Lower lobe of right lung (tissue), 2 donors: ENCODE results near the gene SLC29A4. TPM values are rescaled to one million over a fixed set of nuclear protein-coding genes. Genes with fewer than 3 reads are reported as not detected.
"Not testable (repeated sequence)": the region's sequence is repeated elsewhere in the genome, so short reads cannot be mapped to it uniquely, and the experiment has no call there.

Source experiments
- ATAC-seq, 2 donors: fragments of 200-7000 bp; cut with Tn5 transposase; one replicate each; pipeline ENCODE4 v1.9.1; 2020 to 2022; ENCODE audit warnings: mild to moderate bottlenecking in 2 of 2, moderate library complexity in 2 of 2
- DNase-seq: peaks from one replicate; pipeline ENCODE4 v3.0.0-alpha.2; 2020
- H3K27ac ChIP-seq: fragments of 200-600 bp; one replicate; pipeline ENCODE4 v1.8.0; 2022
- H3K27me3 ChIP-seq: fragments of 200-600 bp; one replicate; pipeline ENCODE4 v1.8.0; 2022; ENCODE audit warnings: low read depth
- H3K36me3 ChIP-seq: fragments of 200-600 bp; one replicate; pipeline ENCODE4 v1.8.0; 2022; ENCODE audit warnings: mild to moderate bottlenecking
- H3K4me1 ChIP-seq: fragments of 200-600 bp; one replicate; pipeline ENCODE4 v1.8.0; 2022
- H3K4me3 ChIP-seq: fragments of 200-600 bp; one replicate; pipeline ENCODE4 v1.8.0; 2022; ENCODE audit warnings: mild to moderate bottlenecking
- H3K9me3 ChIP-seq: fragments of 200-600 bp; one replicate; pipeline ENCODE4 v1.8.0; 2022
- intact Hi-C: fragments of 100-400 bp; cut with DNase I; formaldehyde crosslinking; loops from one replicate; pipeline ENCODE4 v1.11.0; 2022
- total RNA-seq: library from RNA; stranded (reverse); fragmentation: NEBNext Ultra II Directional; extraction: Animal tissue kit (Norgen Biotek cat#: 25700); gene quantifications from one replicate; pipeline ENCODE4 v1.2.1, GENCODE V29; 2021
- TF ChIP-seq, protein P1 (sequence below): fragments of 200-600 bp; IDR thresholded peaks from one replicate; pipeline ENCODE4 v1.8.0; 2022; ENCODE audit warnings: antibody characterized with exemption, mild to moderate bottlenecking
- donor health status: DM: no; HTN: yes; CAD: no; lungs with severe emphysema.

SLC29A4 gene
- total RNA-seq, 1 donor from 2014 or later: 2.7 TPM

DNA sequence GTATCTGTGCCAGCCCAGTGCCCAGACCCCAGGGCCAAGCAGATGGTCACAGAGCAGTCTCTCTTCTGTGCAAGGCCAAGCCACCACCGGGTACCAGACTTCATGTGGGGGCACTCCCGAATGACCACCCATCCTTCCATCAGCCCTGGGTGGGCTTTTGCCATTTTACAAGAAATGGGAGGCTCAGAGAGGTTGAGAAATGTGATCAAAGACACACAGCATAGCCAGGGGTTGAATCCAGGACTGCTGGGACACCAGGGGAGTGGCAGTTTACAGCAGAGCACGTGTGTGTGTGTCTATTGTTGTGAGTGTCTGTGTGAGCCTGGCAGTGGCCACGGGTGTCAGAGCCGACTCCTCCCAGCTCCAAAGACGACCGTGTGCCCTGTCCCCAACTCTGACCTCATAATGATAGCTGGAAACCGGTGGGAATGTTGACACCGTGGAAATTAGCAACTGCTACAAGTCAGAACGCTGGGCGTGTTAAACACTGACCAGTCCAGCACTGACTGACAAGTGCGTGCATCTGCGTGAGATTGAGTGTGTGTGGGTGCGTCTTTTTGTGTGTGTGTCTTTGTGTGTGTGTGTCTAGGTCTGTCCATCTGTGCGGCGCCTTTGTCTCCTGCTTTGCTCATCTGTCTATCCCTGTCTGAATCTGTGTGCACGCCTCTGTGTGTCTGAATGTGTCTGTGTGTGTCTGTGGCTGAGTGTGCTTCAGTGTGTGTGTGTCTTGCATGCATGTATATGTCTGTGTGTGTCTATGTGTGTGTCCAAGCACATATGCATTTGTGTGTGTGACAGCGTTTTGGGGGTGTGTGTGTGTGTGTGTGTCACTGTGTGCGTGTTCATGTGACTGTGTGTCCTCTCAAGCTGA, 17.2 kb upstream of the SLC29A4 start:
- ATAC-seq (no peak), DNase-seq (no peak)
- H3K4me1 ChIP-seq: no peaks in the 10 kb centered on the region
- H3K36me3 ChIP-seq: no peaks in the 10 kb centered on the region
- TF ChIP-seq, protein P1, sequence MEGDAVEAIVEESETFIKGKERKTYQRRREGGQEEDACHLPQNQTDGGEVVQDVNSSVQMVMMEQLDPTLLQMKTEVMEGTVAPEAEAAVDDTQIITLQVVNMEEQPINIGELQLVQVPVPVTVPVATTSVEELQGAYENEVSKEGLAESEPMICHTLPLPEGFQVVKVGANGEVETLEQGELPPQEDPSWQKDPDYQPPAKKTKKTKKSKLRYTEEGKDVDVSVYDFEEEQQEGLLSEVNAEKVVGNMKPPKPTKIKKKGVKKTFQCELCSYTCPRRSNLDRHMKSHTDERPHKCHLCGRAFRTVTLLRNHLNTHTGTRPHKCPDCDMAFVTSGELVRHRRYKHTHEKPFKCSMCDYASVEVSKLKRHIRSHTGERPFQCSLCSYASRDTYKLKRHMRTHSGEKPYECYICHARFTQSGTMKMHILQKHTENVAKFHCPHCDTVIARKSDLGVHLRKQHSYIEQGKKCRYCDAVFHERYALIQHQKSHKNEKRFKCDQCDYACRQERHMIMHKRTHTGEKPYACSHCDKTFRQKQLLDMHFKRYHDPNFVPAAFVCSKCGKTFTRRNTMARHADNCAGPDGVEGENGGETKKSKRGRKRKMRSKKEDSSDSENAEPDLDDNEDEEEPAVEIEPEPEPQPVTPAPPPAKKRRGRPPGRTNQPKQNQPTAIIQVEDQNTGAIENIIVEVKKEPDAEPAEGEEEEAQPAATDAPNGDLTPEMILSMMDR: no peak
- H3K9me3 ChIP-seq: no peaks in the 10 kb centered on the region
- no peak overlapping the region for H3K4me3 ChIP-seq
- intact Hi-C loops: no loop called here
- no peaks in the 10 kb centered on the region for H3K27me3 ChIP-seq
- H3K27ac ChIP-seq: no peak overlapping the region

DNA sequence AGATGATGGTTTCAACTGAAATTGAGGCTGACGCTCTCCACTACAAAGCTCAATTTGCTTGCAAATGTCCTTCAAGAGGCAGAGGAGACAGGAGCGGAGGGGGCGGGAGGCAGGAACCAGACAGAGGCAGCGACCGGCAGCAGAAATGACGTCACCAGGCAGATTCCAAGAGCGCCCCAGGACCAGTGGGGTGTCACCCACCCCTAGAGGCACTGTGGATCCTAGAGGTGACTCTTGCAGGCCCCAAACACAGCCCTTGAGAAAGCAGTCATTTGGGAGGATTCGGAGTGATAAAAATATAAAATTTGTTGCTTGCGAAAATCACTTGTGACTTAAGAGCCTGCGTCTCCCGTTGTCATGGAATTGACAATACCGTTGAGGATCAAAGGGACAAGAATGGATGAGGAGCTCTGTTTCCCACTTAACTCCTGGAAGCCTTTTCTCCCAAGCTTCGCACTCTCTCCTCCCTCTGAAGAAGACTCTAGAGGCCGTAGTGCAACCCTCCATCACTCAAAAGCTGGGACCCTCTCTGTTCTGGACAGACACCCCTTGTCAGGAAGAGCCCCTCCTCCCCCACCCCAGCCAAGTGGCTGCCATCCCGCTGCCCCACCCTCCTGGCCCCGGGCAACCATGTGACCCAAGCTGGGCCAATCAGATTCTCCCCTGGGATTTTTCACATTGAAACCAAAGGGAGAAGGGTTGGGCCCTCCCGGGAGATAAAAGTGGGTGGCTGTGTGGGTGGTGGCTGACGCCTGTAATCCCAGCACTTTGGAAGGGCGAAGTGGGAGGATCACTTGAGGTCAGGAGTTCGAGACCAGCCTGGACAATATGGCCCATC, 16.3 kb upstream of the SLC29A4 start:
- Histone ChIP-seq H3K4me3 (no peak overlapping the region), H3K36me3 (no peaks in the 10 kb centered on the region), H3K9me3 (no peaks in the 10 kb centered on the region), H3K27ac (no peak overlapping the region), H3K27me3 (no peaks in the 10 kb centered on the region), H3K4me1 (no peaks in the 10 kb centered on the region)
- no peak for DNase-seq
- intact Hi-C loops: no loop called here
- TF ChIP-seq, protein P1: no peak
- ATAC-seq: no peak

DNA sequence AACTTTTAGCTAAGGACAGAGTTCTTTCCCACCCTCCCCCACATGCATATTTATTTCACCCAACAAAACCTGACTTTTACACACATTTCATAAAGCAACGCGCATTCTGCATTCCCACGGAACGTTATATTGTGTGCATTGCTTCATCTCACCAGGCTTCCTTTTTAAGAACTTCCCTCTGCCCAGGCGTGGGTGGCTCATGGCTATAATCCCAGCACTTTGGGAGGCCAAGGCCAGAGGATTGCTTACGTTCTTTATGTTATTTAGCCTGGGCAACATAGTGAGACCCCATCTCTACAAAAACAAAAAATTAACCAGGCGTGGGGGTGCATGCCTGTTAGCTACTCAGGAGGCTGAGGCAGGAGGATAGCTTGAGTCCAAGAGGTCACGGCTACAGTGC, 14.9 kb upstream of the SLC29A4 start:
- H3K36me3 ChIP-seq, H3K27me3 ChIP-seq, H3K27ac ChIP-seq, H3K4me1 ChIP-seq, H3K9me3 ChIP-seq, intact Hi-C loops, ATAC-seq, H3K4me3 ChIP-seq: not testable (repeated sequence)
- peak; percentile 64 for DNase-seq

DNA sequence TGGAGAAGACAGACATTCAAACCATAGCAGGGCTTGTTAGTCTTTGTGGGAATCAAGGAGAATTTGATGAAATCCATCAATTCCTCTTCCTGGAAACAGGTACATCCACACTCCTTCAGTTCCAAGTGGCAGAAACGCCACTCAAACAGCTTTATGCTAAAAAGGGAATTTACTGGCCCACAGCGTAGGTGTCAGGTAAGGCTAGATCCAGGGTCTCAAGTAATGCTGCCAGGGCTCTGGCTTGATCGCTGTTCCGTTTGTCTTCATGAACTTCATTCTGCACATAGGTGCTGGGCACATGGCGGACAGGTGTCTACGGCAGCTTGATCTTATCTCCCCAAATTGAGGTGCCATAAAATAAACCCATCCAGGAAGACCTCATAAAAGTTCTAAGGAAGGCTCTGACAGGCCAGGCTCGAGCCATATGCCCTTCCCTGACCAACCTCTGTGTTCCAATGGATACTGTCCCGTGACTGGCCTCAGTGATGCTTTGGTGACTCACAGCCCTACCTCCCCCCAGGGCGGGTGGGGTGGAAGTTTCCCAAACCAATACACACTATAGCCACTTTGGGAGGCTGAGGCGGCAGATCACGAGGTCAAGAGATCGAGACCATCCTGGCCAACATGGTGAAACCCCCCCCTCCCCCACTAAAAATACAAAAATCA, 12.6 kb upstream of the SLC29A4 start:
- H3K36me3 ChIP-seq, ATAC-seq, H3K27me3 ChIP-seq: not testable (repeated sequence)

DNA sequence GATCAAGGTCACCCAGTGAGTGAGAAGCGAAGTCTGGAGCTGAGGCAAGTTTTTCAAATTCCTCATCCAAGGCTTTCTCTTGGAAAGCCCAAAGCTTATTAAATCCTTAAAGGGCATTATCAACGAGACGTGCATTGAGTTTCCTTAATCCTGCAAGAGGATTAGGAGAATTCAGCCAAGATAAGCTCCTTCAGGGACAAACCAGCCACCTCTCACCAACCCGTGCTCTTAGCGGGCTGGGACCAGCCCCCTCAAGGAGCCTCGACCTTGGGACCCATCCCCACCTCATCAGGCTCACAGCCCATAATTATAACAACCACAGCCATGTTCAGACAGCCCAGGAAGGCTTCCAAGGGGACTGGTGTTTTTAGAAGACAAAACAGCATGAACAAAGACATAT, 12.0 kb upstream of the SLC29A4 start:
- H3K36me3 ChIP-seq: no peaks in the 10 kb centered on the region
- H3K9me3 ChIP-seq: no peaks in the 10 kb centered on the region
- TF ChIP-seq, protein P1: no peak
- ATAC-seq (no peak), DNase-seq (no peak)
- no peaks in the 10 kb centered on the region for H3K4me1 ChIP-seq
- no peak overlapping the region for H3K27ac ChIP-seq
- H3K27me3 ChIP-seq: no peaks in the 10 kb centered on the region
- no peak overlapping the region for H3K4me3 ChIP-seq
- intact Hi-C loops: no loop called here

More for the DNA sequence above, 12.6 kb upstream of the SLC29A4 start:
- H3K4me3 ChIP-seq, H3K9me3 ChIP-seq, DNase-seq, H3K4me1 ChIP-seq, H3K27ac ChIP-seq, intact Hi-C loops: not testable (repeated sequence)

DNA sequence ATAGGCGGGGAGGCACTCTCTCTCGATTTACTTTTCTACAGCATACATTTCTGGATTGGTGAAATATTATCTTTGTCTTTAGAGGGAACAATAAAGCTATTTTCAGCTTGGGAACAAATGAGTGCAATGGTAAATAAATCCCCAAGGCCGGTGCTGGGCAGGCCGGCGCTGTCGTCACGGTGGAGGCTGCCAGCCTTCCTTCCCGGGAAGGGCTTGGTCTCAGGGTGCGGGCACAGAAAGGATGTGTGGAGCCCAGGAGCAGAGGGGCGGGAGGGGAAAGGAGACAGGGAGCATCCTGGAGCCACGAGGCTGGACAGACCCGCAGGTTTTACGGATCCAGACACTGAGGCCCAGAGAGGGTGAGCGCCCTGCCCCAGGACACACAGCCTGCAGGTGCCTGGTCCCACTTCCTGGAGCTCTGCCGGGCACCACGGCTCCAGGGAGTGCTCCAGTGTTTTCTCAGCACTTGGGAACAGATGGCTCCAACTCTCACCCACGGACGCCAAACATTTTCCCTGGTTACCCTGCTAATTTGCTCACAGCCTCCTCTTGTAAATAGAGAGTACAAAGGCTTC, 8.8 kb upstream of the SLC29A4 start:
- intact Hi-C loops, H3K36me3 ChIP-seq, H3K4me3 ChIP-seq, H3K4me1 ChIP-seq, DNase-seq, H3K27me3 ChIP-seq, H3K27ac ChIP-seq, H3K9me3 ChIP-seq: not testable (repeated sequence)
- peak; percentile 13 to 20 for ATAC-seq
